Esophagus (tissue), 2 donors: Measurements from ENCODE around the gene WNT8A. TPM values are rescaled to one million over a fixed set of nuclear protein-coding genes. Genes with fewer than 3 reads are reported as not detected.

Source experiments
- H3K27ac ChIP-seq, 2 donors: one replicate each; pipeline ENCODE4 v1.5.1; 2013; ENCODE audit warnings: low read depth in 2 of 2, mild to moderate bottlenecking in 2 of 2, inconsistent platforms in 1 of 2, low read length in 1 of 2, moderate library complexity in 1 of 2
- H3K27me3 ChIP-seq, 2 donors: one replicate each; pipeline ENCODE4 v1.6.1; 2013; ENCODE audit warnings: low read length in 2 of 2, control low read depth in 1 of 2, mild to moderate bottlenecking in 1 of 2; ENCODE audit not compliant: insufficient read depth in 2 of 2, control insufficient read depth in 1 of 2
- H3K36me3 ChIP-seq, 2 donors: one replicate each; pipeline ENCODE4 v1.6.1; 2013; ENCODE audit warnings: low read length in 1 of 2; ENCODE audit not compliant: control insufficient read depth in 2 of 2, insufficient read depth in 2 of 2
- H3K4me1 ChIP-seq, 2 donors: one replicate each; pipeline ENCODE4 v1.6.1; 2013; ENCODE audit warnings: low read length in 1 of 2; ENCODE audit not compliant: control insufficient read depth in 2 of 2, insufficient read depth in 2 of 2
- H3K4me3 ChIP-seq, 2 donors: one replicate each; pipeline ENCODE4 v1.5.1; 2013; ENCODE audit warnings: low read length in 2 of 2, mild to moderate bottlenecking in 2 of 2, low read depth in 1 of 2, moderate library complexity in 1 of 2
- H3K9me3 ChIP-seq, 2 donors: one replicate each; pipeline ENCODE4 v1.6.1; 2013; ENCODE audit warnings: mild to moderate bottlenecking in 2 of 2, low read depth in 1 of 2, low read length in 1 of 2, moderate library complexity in 1 of 2; ENCODE audit not compliant: control insufficient read depth in 2 of 2, insufficient read depth in 1 of 2
- WGBS, 2 donors: extraction: QIAGEN DNeasy Blood & Tissue Kit; methylation state at CpG; one replicate each; pipeline ENCODE4 v1.1.7; 2013; 5-methylcytosine and 5-hydroxymethylcytosine counted together
- polyA plus RNA-seq, 2 donors: library from polyadenylated mRNA; stranded (reverse); fragments of 200-250 nt; gene quantifications; one replicate each; pipeline ENCODE4 v1.2.3, GENCODE V29; 2013
- donor health status: healthy with polysubstance abuse.
- donor health status: Bipolar disorder and iron deficiency.

Gene WNT8A
- polyA plus RNA-seq, 2 donors: not detected

GRCh38 chr5:138105709-138106108 is 21.9 kb downstream of the WNT8A start:
- Histone ChIP-seq H3K36me3 (no peaks in the 10 kb centered on the region), H3K27ac (no peak overlapping the region), H3K4me1 (no peaks in the 10 kb centered on the region), H3K27me3 (no peaks in the 10 kb centered on the region), H3K4me3 (no peak overlapping the region), H3K9me3 (no peaks in the 10 kb centered on the region)
- 91% methylated on average over 6 of the region's 6 CpGs for WGBS, 2 donors

DNA sequence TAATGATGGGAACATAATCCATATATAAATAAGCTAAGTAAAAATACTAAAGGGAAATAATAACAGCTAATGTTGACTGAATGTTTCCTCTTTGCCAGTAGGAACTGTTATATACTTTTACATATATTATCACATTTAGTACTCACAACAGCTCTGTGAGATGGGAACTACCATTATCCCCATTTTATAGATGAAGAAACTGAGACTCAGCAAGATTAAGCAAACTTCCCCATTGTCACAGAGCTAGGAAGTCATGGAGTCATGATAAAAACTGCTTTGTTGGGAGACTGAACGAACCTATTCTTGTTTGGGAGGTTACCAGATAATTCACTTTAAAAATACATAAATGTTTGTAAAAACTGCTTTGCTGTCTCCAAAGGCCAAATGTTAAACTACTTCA is 23.4 kb downstream of the WNT8A start:
- H3K36me3 ChIP-seq: no peaks in the 10 kb centered on the region
- H3K9me3 ChIP-seq: no peaks in the 10 kb centered on the region
- 44 to 49% methylated on average over 1 of the region's 1 CpG for WGBS, 2 donors
- H3K4me3 ChIP-seq: no peak overlapping the region
- no peak overlapping the region for H3K27ac ChIP-seq
- H3K27me3 ChIP-seq: no peaks in the 10 kb centered on the region
- no peaks in the 10 kb centered on the region for H3K4me1 ChIP-seq

- Histone ChIP-seq H3K27me3 (no peaks in the 10 kb centered on the region), H3K4me1 (no peaks in the 10 kb centered on the region), H3K36me3 (no peaks in the 10 kb centered on the region), H3K27ac (no peak overlapping the region), H3K4me3 (no peak overlapping the region), H3K9me3 (no peaks in the 10 kb centered on the region)
- 84 to 89% methylated on average over 1 of the region's 1 CpG for WGBS, 2 donors
These were observed 25.8 kb downstream of the WNT8A start for GRCh38 chr5:138109463-138110265.

DNA sequence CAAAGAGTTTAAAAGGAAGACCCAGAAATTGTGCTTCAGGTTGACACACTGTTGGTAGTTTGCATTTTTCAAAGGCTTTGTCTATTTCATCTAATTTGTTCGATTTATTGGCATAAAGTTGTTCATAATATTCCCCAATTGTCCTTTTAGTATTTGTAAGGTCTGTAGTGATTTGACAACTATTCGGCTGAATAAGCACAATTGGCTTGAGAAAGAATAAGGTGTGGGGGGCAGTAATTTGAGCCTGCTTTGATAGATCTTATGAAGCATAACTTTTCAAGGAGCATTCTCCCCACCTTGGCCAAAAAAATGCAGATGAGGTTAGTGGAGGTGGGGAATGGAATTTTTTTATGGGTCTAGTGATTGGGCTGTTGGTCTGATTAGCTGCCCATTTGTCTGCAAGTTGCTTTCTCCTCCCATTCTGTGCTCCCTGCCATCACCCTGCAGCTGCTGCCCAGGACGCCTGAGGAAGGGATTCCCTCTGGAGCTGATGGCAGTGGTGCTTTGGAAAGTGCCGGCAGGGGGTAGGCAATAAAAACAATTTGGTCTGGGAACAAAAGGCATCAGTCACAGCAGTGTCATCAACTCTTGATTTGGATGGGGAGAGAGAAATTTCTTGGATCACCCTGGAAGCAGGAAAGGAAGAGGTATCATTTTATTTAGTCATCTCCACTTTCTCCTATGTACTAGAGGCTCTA is 26.6 kb downstream of the WNT8A start:
- no peak overlapping the region for H3K27ac ChIP-seq
- no peak overlapping the region for H3K4me3 ChIP-seq
- no peaks in the 10 kb centered on the region for H3K36me3 ChIP-seq
- H3K9me3 ChIP-seq: no peaks in the 10 kb centered on the region
- 51 to 62% methylated on average over 4 of the region's 4 CpGs for WGBS, 2 donors
- H3K4me1 ChIP-seq: no peaks in the 10 kb centered on the region
- H3K27me3 ChIP-seq: no peaks in the 10 kb centered on the region

GRCh38 chr5:138111181-138111580 is 27.3 kb downstream of the WNT8A start:
- Histone ChIP-seq H3K9me3 (no peaks in the 10 kb centered on the region), H3K36me3 (no peaks in the 10 kb centered on the region), H3K4me1 (no peaks in the 10 kb centered on the region), H3K4me3 (no peak overlapping the region), H3K27ac (no peak overlapping the region), H3K27me3 (no peaks in the 10 kb centered on the region)
- 75 to 85% methylated on average over 4 of the region's 4 CpGs for WGBS, 2 donors

GRCh38 chr5:138111937-138112336 is 28.1 kb downstream of the WNT8A start:
- no peaks in the 10 kb centered on the region for H3K27me3 ChIP-seq
- H3K4me3 ChIP-seq: no peak overlapping the region
- 36 to 40% methylated on average over 1 of the region's 1 CpG for WGBS, 2 donors
- no peaks in the 10 kb centered on the region for H3K4me1 ChIP-seq
- H3K27ac ChIP-seq: no peak overlapping the region
- H3K9me3 ChIP-seq: no peaks in the 10 kb centered on the region
- H3K36me3 ChIP-seq: no peaks in the 10 kb centered on the region

DNA sequence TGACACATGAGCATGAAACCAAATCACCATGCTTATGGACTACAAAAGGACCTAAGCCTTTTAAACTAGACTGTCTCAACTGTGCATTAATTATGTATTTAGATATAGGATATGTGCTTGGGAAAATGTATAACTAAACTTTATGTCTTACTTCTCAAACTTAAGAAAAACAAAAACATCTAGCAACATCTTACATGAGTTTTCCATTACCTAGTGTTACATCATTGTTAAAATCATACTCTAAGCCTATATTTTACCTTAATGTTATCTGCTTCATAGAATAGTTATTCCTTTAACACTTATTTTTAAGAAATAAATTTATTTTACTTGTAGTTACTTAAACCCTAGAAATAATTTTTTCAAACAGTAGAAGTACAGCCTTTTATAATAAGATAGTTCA is 31.4 kb downstream of the WNT8A start:
- Histone ChIP-seq H3K27ac (no peak overlapping the region), H3K27me3 (no peaks in the 10 kb centered on the region), H3K4me1 (no peaks in the 10 kb centered on the region), H3K9me3 (no peaks in the 10 kb centered on the region), H3K4me3 (no peak overlapping the region), H3K36me3 (no peaks in the 10 kb centered on the region)

- Histone ChIP-seq H3K4me1 (no peaks in the 10 kb centered on the region), H3K4me3 (no peak overlapping the region), H3K9me3 (no peaks in the 10 kb centered on the region), H3K36me3 (no peaks in the 10 kb centered on the region), H3K27me3 (no peaks in the 10 kb centered on the region), H3K27ac (no peak overlapping the region)
- 59 to 63% methylated on average over 5 of the region's 5 CpGs for WGBS, 2 donors
These were observed 44.5 kb downstream of the WNT8A start for GRCh38 chr5:138128334-138128733.

GRCh38 chr5:138129347-138129746 is 45.5 kb downstream of the WNT8A start:
- Histone ChIP-seq H3K4me1 (no peaks in the 10 kb centered on the region), H3K36me3 (no peaks in the 10 kb centered on the region), H3K4me3 (no peak overlapping the region), H3K27ac (no peak overlapping the region), H3K27me3 (no peaks in the 10 kb centered on the region), H3K9me3 (no peaks in the 10 kb centered on the region)
- 90 to 91% methylated on average over 6 of the region's 6 CpGs for WGBS, 2 donors

GRCh38 chr5:138132543-138132942 is 48.7 kb downstream of the WNT8A start:
- Histone ChIP-seq H3K9me3 (no peaks in the 10 kb centered on the region), H3K4me3 (no peak overlapping the region), H3K36me3 (no peaks in the 10 kb centered on the region), H3K27ac (no peak overlapping the region), H3K27me3 (no peaks in the 10 kb centered on the region), H3K4me1 (no peaks in the 10 kb centered on the region)
- 87 to 90% methylated on average over 7 of the region's 7 CpGs for WGBS, 2 donors
